Stomach (tissue), 4 donors: Measurements from ENCODE around the gene INSIG1.

Source experiments
- CTCF ChIP-seq, 7 experiments: fragments of 450-650 bp in 4 of 7; fragments of 200-600 bp in 3 of 7; sonication (generic) in 3 of 7; IDR thresholded peaks; one replicate each; pipeline ENCODE4 v1.5.1; 2016 to 2019; ENCODE audit warnings: antibody characterized with exemption in 7 of 7, control low read depth in 2 of 7, mild to moderate bottlenecking in 1 of 7
- POLR2AphosphoS5 ChIP-seq, 3 donors: sonication (generic); formaldehyde crosslinking; IDR thresholded peaks; one replicate each; pipeline ENCODE4 v1.6.1; 2016; ENCODE audit warnings: antibody characterized with exemption in 3 of 3

DNA sequence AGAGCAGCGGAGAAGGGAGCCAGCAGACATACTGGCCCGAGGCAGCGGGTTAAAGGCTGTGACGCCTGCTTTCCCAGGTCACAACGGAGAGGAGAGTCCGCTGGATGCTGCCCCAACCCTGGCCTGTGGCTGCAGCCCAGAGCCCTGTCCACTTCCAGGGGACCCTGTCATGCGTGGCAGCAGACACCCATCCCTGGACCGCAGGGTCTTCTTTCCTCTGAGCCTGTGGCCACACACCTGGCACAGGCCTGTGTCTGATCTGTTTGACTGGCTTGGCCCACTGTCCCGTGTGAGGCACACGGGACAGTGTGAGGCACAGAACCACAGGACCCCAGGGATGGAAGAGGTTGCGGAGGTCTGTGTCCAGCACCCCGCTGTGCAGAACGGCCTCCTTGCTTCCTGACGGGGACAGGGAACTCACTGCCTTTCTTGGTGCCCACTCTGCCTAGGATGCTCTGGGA, 42.4 kb downstream of the INSIG1 start:
- TF ChIP-seq CTCF (IDR thresholded peaks at IDR 0.05) (no peak), POLR2AphosphoS5 (IDR thresholded peaks at IDR 0.05) (no peak)
